Skeletal muscle tissue (tissue), 4 donors: ENCODE results near the gene ITIH1. TPM values are rescaled to one million over a fixed set of nuclear protein-coding genes. Genes with fewer than 3 reads are reported as not detected.
"Not testable (repeated sequence)": the region's sequence is repeated elsewhere in the genome, so short reads cannot be mapped to it uniquely, and the experiment has no call there.

Experiments
- H3K27ac ChIP-seq: one replicate; pipeline ENCODE4 v1.7.0; 2013; ENCODE audit warnings: mild to moderate bottlenecking, low read depth, low read length, inconsistent platforms
- H3K27me3 ChIP-seq, 3 donors: one replicate each; pipeline ENCODE4 v1.7.0; 2013; ENCODE audit warnings: low read length in 3 of 3; ENCODE audit not compliant: control insufficient read depth in 3 of 3, insufficient read depth in 3 of 3
- H3K36me3 ChIP-seq, 3 donors: one replicate each; pipeline ENCODE4 v1.7.0; 2013; ENCODE audit warnings: low read length in 3 of 3; ENCODE audit not compliant: control insufficient read depth in 3 of 3, insufficient read depth in 3 of 3
- H3K4me1 ChIP-seq, 3 donors: one replicate each; pipeline ENCODE4 v1.7.0; 2013; ENCODE audit warnings: low read length in 3 of 3, mild to moderate bottlenecking in 3 of 3; ENCODE audit not compliant: control insufficient read depth in 3 of 3, insufficient read depth in 3 of 3
- H3K4me3 ChIP-seq, 3 donors: one replicate each; pipeline ENCODE4 v1.7.0; 2013; ENCODE audit warnings: low read length in 3 of 3
- H3K9ac ChIP-seq, 3 donors: one replicate each; pipeline ENCODE4 v1.7.0; 2013; ENCODE audit warnings: low read length in 3 of 3, mild to moderate bottlenecking in 3 of 3, moderate library complexity in 2 of 3, low read depth in 1 of 3
- H3K9me3 ChIP-seq, 3 donors: one replicate each; pipeline ENCODE4 v1.7.0; 2013; ENCODE audit warnings: low read length in 3 of 3; ENCODE audit not compliant: control insufficient read depth in 3 of 3
- total RNA-seq: library from RNA; depleted of rRNA; stranded (reverse); fragments of >200 nt; gene quantifications from one replicate; pipeline ENCODE4 v1.2.3, GENCODE V29; 2014
- donor health status: Osteomylitis.

ITIH1 gene
- total RNA-seq, 1 donor from 2014 or later, result under 0.01 TPM

- no peak overlapping the region for H3K4me3 ChIP-seq
These were observed 3.2 kb upstream of the ITIH1 start for GRCh38 chr3:52774066-52774713.

GRCh38 chr3:52774901-52775864 is 2.2 kb upstream of the ITIH1 start:
- Histone ChIP-seq H3K4me3 (no peak overlapping the region), H3K36me3 (no peaks in the 10 kb centered on the region), H3K27me3 (peaks cover 0 to under 1% (median 0%) of the 10 kb centered on the region in 3 donors), H3K9me3 (no peaks in the 10 kb centered on the region), H3K9ac (no peak overlapping the region), H3K4me1 (peaks cover 6 to 7% (median 6%) of the 10 kb centered on the region in 3 donors), H3K27ac (no peak overlapping the region)

More at GRCh38 chr3:52774066-52774713, 3.2 kb upstream of the ITIH1 start:
- peaks cover 12 to 16% (median 15%) of the 10 kb centered on the region in 3 donors for H3K4me1 ChIP-seq
- no peaks in the 10 kb centered on the region for H3K27me3 ChIP-seq
- no peak overlapping the region for H3K27ac ChIP-seq
- peak overlapping the region in 1 of 3 donors; percentile 10 for H3K9ac ChIP-seq
- H3K36me3 ChIP-seq, result no peaks in the 10 kb centered on the region
- H3K9me3 ChIP-seq, result no peaks in the 10 kb centered on the region

- H3K27me3 ChIP-seq, result peaks cover 0 to 4% (median 0%) of the 10 kb centered on the region in 3 donors
- no peaks in the 10 kb centered on the region for H3K9me3 ChIP-seq
- H3K36me3 ChIP-seq, result no peaks in the 10 kb centered on the region
- H3K27ac ChIP-seq, result no peak overlapping the region
- H3K4me3 ChIP-seq, result no peak overlapping the region
- no peak overlapping the region for H3K9ac ChIP-seq
- H3K4me1 ChIP-seq, result peaks cover 5 to 6% (median 6%) of the 10 kb centered on the region in 3 donors
These were observed 1.5 kb upstream of the ITIH1 start for GRCh38 chr3:52775877-52776276.

GRCh38 chr3:52776486-52776885 is 913 bp upstream of the ITIH1 start:
- not testable (repeated sequence) for H3K36me3 ChIP-seq, H3K27me3 ChIP-seq, H3K9me3 ChIP-seq, H3K9ac ChIP-seq, H3K4me1 ChIP-seq, H3K27ac ChIP-seq, H3K4me3 ChIP-seq

- Histone ChIP-seq H3K9ac (no peak overlapping the region), H3K4me1 (no peaks in the 10 kb centered on the region), H3K4me3 (no peak overlapping the region), H3K27ac (no peak overlapping the region), H3K36me3 (no peaks in the 10 kb centered on the region), H3K27me3 (peaks cover 0 to 10% (median 10%) of the 10 kb centered on the region in 3 donors), H3K9me3 (no peaks in the 10 kb centered on the region)
These were observed 783 bp downstream of the ITIH1 start for GRCh38 chr3:52777959-52778805.

- Histone ChIP-seq H3K27ac (no peak overlapping the region), H3K27me3 (peaks cover 0 to 10% (median 10%) of the 10 kb centered on the region in 3 donors), H3K9me3 (no peaks in the 10 kb centered on the region), H3K4me1 (no peaks in the 10 kb centered on the region), H3K4me3 (no peak overlapping the region), H3K9ac (no peak overlapping the region), H3K36me3 (no peaks in the 10 kb centered on the region)
These were observed 1.8 kb downstream of the ITIH1 start for GRCh38 chr3:52779011-52779836.

GRCh38 chr3:52779837-52780585 is 2.6 kb downstream of the ITIH1 start:
- no peak overlapping the region for H3K9ac ChIP-seq
- H3K36me3 ChIP-seq, result no peaks in the 10 kb centered on the region
- no peaks in the 10 kb centered on the region for H3K4me1 ChIP-seq
- H3K4me3 ChIP-seq, result no peak overlapping the region
- no peak overlapping the region for H3K27ac ChIP-seq
- H3K27me3 ChIP-seq, result peaks cover 0 to 10% (median 10%) of the 10 kb centered on the region in 3 donors
- no peaks in the 10 kb centered on the region for H3K9me3 ChIP-seq

GRCh38 chr3:52781741-52782140 is 4.3 kb downstream of the ITIH1 start:
- no peak overlapping the region for H3K9ac ChIP-seq
- H3K36me3 ChIP-seq, result no peaks in the 10 kb centered on the region
- no peaks in the 10 kb centered on the region for H3K9me3 ChIP-seq
- H3K27ac ChIP-seq, result no peak overlapping the region
- no peak overlapping the region for H3K4me3 ChIP-seq
- peaks cover 0 to 10% (median 10%) of the 10 kb centered on the region in 3 donors for H3K27me3 ChIP-seq
- H3K4me1 ChIP-seq, result no peaks in the 10 kb centered on the region
